Measurements from ENCODE around the gene KRTAP10-9.

- TF ChIP-seq CTCF (IDR thresholded peaks at IDR 0.05 in 8 of 11, conservative IDR thresholded peaks at IDR 0.05 in 3 of 11) (no peak), POLR2A (IDR thresholded peaks at IDR 0.05) (no peak)
Measured at GRCh38 chr21:44667612-44668011, 40.7 kb downstream of the KRTAP10-9 start.
